GM18502 (cell line): ENCODE results near the gene REXO1.
A peak's percentile ranks its signal among the peaks of the same experiment; 100 is the strongest.
"Not testable (repeated sequence)": the region's sequence is repeated elsewhere in the genome, so short reads cannot be mapped to it uniquely, and the experiment has no call there.

Experiments
- ATAC-seq: cut with Tn5 transposase; IDR thresholded peaks from one replicate; pipeline ENCODE4 v1.9.1; 2021; ENCODE audit warnings: mild to moderate bottlenecking; ENCODE audit not compliant: unreplicated experiment, poor library complexity

REXO1 gene, protein sequence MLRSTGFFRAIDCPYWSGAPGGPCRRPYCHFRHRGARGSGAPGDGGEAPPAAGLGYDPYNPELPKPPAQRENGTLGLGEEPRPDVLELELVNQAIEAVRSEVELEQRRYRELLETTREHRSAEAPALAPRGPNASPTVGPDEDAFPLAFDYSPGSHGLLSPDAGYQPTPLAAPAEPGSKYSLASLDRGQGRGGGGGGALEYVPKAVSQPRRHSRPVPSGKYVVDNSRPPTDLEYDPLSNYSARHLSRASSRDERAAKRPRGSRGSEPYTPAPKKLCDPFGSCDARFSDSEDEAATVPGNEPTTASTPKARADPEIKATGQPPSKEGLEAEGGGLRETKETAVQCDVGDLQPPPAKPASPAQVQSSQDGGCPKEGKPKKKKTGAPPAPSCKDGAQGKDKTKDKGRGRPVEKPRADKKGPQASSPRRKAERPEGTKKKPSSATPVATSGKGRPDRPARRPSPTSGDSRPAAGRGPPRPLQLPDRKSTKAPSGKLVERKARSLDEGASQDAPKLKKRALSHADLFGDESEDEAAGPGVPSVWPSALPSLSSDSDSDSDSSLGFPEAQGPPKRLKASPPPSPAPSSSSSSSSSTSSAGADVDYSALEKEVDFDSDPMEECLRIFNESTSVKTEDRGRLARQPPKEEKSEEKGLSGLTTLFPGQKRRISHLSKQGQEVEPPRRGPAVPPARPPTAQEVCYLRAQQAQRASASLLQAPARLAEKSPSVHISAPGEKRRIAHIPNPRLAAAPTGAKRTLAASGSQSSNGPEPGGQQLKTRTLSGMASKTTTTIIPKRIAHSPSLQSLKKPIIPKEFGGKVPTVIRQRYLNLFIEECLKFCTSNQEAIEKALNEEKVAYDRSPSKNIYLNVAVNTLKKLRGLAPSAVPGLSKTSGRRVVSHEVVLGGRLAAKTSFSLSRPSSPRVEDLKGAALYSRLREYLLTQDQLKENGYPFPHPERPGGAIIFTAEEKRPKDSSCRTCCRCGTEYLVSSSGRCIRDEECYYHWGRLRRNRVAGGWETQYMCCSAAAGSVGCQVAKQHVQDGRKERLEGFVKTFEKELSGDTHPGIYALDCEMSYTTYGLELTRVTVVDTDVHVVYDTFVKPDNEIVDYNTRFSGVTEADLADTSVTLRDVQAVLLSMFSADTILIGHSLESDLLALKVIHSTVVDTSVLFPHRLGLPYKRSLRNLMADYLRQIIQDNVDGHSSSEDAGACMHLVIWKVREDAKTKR

DNA sequence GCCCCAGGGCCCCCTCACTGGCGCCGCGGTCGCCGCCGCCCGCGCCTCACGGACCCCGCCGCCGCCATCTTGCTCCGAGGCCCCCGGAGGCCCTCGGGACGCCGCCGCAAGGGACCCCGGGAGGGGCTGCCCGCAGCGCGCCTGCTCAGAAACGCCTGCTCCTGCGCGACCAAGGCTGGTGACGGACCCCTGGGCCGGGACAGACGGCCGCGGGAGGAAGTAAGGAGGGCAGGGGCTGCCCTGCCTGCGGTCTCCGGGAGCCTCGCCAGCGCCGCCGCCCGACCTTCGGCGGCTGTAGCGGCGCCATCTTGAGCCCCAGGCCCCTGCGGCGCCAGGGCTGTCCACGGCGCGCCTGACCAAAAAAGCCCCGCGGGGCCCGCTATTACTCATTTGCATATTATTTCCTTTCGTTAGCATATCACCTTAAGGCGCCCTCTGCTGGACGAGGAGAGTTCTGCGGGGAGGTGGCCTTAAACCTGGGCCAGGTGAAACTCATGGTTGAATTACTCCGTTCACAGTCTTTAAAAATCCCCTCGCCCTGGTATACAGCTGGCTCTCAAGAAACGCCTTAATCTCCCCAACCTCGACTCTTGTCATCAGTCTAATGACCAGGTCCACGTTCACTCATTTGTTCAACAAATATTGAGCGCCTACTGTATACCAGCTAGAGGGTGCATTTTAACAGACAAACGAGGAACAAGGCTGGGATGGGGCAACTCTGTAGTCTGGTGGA, at the start of gene REXO1:
Gene REXO1 (minus strand): TSS at position 85 of the 733 bp plus-strand sequence. CDS start 125 bp downstream, outside the sequence.
- peak; percentile 67 for ATAC-seq

DNA sequence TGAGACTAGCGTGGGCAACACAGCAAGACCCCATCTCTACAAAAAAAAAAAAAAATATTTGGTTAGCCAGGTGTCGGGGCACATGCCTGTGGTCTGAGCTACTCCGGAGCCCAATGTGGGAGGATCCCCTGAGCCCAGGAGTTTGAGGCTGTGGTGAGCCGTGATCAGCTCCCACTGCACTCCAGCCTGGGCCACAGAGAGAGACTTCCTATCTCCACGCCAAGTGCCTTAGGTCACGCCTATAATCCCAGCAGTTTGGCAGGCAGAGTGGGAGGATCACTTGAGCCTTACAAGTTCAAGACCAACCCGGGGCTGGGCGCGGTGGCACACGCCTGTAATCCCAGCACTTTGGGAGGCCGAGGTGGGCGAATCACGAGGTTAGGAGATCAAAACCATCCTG, 48.2 kb upstream of the REXO1 start:
- ATAC-seq: no peak

DNA sequence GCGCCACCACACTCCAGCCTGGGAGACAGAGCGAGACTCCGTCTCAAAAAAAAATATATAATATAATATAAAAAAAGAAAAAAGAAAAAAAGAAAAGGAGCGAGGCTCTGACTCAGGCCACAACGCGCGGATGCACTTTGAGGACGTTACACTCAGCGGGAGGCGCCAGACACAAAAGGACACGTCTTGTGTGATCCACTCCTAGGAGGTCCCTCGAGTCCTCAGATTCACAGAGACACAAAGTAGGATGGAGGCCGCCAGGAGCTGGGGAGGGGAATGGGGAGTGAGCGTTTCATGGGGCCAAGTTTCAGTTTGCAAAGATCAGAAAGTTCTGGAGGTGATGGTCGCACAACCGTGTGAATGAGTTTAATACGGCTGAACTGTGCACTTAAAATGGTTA, 45.5 kb upstream of the REXO1 start:
- ATAC-seq: no peak

DNA sequence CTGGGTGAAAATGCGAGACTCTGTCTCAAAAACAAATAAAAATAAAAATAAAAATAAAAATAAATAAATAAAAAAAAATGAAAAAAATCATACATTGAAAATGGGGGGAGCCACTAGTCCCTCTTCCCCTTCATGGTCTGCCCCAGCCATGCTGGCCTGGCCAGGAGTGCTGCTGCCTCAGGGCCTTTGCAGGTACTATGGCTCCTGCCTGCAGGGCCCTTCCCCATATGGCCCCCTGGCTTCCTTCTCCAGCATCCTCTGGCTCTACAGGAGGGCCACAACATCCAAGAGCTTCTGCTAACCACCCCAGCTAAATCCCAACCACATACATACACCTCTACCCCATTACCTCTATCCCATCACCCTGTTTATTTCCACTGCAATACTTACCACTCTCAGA, 41.6 kb upstream of the REXO1 start:
- no peak for ATAC-seq

DNA sequence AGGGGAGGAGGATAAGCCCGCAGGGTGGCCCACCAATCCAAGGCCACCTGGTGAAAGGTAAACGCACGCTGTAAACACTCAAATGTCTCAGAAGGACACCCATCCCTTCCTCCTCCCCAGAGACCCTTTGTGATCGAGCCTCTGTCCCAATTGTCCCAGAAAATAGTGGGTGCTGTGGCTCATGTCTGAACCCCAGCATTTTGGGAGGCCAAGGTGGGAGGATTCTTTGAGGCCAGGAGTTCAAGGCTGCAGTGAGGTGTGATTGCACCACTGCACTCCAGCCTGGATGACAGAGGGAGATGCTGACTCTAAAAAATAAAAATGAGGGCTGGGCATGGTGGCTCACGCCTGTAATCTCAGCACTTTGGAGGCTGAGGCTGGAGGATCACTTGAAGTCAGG, 40.1 kb upstream of the REXO1 start:
- no peak for ATAC-seq

DNA sequence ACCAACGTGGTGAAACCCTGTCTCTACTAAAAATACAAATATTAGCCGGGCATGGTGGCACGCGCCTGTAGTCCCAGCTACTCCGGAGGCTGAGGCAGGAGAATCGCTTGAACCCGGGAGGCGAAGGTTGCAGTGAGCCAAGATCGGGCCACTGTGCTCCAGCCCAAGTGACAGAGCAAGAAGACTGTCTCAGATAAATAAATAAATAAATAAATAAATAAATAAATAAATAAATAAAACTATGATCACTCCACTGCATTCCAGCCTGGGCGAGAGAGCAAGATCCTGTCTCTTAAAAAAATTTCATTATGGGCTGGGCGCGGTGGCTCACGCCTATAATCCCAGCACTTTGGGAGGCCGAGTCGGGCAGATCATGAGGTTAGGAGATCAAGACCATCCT, 38.1 kb upstream of the REXO1 start:
- not testable (repeated sequence) for ATAC-seq

DNA sequence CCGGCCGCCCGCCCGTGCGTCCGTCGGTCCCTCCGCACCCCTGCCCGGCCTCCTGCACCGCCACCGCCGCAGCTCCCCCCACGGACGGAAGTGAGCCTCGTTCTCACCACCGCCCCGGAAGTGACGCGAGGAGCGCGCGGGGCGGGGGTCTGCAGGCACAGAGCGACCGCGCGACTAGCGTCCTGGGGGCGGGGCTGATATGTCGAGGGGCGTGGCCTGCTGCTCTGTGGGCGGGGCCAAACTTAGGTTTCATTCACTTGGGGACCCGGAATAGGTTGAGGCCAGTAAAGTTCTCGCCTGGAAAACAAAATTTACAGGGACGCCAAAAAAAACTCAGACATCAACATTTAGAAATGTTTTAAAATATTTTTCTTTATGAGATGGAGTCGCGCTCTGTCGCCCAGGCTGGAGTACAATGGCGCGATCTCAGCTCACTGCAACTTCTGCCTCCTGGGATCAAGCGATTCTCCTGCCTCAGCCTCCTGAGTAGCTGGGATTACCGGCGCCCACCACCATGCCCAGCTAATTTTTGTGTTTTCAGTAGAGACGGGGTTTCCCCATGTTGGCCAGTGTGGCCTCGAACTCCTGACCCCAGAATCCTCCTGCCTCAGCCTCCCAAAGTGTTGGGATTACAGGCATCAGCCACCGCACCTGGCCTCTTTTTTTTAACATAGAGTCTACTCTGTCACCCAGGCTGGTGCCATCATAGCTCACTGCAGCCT, 37.3 kb upstream of the REXO1 start, which contains the start of gene ABHD17A:
Gene ABHD17A (minus strand): TSS at position 99 of the 722 bp plus-strand sequence. CDS start 3,930 bp downstream, outside the sequence.
- peak; percentile 77 for ATAC-seq

DNA sequence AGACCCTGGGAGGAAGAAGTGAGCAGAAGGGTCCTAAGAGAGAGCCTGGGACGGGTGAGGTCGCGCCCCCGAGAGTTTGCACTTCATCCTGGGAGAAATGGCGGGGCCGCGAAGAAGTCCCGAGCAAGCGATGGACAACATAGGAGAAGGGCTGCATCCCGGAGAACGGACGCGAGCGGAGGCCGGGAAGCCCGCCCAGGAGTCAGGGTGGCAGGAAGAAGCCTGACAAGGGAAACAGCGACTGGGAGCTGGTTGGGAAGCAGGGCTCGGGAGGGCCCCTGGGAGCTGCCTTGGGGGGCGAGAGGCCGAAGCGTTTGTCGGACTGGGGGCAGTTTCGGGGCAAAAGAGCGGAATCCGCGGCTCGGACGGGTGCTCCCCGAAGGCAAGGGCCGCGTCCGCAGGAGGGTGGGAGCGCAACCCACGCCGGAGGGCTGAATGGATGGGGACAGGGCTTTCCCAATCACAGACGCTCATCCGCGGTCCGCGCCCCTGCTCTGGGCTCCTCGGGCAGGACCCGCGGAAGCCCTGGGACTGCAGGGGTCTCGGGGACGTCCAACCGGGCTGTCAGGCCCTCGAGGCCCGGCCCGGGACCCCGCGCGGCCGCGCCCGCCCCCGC, 36.5 kb upstream of the REXO1 start:
- ATAC-seq: peak; percentile 17

DNA sequence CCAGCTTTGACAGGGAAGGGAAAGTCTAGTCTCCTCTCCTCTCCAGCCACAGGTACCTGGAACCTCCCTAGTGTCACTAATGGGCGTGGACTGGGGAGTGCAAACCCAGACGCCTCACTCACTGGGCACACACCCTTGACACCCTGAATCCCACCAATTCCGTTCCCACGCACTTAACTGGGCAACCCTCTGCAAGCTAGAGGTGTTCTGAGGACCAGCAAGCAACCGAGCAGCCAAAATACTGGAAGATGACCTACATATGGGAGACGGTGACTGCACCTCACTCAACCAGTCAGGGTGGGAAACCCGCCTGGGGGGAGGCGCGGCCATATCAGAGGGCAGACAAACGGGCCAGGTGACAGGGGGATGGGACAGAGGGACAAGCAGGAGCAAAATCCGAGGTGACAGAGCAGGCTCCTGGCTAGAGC, 36.0 kb upstream of the REXO1 start:
- no peak for ATAC-seq

DNA sequence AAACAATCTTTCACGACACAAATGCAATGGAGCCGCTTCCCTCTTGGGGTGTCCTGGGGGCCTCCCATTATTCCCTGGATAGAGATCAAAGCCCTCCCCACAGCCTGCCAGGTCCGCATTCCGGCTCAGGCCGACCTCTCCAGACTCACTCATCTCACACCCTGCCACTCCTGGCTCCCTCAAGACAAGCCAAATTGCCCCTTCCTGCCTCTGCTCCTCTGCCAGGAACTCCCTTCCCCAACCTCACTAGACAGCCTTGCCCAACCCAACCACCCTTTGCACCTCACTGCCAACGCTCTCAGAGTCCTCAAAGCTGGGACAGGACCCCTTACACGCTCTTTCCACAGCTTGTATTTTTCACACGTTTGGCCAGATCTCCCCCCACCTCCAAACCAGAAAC, 35.5 kb upstream of the REXO1 start:
- ATAC-seq: no peak

DNA sequence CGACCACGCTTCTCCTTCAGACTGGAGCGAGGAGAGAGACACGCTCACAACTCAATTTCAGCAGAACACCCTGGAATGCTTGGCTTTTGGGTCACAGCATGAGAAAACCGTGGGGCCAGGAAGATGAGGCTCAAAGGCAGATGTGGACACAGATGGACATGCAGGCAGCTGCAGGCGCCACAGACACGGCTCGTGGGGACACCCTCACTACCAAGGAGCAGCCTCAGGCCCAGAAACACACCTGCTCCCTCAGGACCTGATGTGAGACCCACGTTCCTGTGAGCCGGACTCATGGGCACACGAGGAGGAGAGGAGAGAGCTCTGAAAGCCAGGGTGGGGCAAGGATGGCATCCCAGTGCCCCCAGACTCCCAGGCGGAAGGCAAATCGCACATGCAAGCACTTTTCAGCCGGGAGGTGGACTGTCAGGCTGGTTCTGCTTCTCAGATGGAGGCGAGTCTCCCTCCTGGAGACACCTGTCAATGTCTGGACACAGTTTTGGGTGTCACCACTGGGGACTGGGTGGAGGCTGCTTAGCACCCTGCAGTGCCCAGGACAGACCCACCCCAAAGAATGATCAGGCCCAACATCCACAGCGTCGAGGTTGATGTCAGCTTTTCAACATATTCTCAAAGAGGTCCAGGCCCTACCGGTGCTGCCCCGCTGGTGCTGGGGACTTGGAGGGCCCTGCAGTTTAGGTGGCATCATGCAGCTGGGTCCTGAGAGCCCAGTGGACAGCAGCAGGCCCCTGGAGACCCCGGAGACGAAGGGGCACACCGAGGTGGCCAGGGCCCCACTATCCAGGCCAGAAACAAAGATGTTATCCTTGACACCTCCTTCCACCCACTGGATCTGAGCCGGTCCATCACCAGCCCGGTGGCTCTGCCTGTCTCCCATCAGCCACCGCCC, 34.8 kb upstream of the REXO1 start:
- no peak for ATAC-seq

DNA sequence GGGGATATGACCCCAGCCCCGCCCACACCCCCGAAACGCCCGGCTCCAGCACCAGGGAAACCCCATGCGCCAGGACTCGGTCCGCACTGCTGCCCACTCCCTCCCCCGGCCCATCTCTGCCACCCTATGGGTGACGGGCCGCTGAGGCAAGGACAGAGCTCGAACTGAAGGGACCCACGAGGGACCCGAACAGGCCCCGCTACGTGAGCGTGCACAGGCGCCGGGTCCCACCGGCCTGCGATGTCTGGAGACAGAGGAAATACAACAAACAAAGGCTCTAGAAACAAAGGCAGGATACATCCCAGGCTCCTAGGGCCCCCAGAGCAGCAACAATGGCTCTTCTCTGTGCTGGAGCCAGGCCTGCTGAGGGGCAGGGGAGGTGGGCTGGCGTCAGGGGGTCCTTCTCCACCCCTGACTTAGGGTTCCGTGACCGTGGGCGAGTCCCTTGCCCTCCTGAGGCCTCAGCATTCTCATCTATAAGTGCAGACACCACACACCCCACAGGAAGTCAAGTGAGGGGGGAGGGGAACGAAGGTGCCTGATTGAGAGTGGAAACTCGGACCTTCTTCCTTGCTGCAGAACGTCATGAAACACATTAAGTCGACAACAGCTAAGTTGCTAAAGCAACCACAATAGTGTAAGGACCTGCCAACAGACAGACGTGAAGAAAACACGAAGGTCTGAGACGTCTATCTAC, 34.0 kb upstream of the REXO1 start:
- no peak for ATAC-seq

DNA sequence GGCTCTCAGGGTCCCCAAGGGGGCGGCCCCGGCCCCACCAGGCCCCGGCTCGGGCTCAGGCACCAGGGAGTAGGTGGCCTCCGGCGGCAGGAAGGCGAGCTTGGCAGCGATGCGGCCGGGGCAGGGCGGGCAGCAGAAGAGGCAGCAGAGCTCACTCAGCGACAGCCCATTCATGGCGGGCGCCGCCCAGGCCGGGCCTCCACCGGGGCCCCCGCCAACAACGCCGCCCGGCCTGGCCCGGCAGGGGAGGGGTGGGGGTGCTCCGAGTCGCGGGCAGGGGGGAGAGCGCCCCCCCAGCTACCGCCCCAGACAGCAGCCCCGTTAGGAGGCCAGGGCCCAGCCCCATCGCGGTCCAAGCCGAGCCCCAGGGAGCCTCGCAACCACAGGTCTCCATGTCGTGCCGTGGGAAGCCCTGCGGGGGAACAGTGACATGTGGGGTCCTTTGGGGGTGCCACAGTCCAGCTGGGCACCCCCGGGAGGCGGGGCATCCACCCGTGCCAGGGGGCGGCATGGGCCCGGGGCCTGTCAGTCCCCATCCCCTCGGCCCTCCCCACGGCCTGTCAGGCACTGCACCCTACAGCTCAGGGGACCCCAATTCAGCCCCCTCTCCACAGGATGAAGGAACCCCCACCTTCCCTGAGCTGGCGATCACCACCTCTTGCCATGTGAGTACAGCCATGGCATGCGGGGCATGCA, 33.3 kb upstream of the REXO1 start:
- not testable (repeated sequence) for ATAC-seq

DNA sequence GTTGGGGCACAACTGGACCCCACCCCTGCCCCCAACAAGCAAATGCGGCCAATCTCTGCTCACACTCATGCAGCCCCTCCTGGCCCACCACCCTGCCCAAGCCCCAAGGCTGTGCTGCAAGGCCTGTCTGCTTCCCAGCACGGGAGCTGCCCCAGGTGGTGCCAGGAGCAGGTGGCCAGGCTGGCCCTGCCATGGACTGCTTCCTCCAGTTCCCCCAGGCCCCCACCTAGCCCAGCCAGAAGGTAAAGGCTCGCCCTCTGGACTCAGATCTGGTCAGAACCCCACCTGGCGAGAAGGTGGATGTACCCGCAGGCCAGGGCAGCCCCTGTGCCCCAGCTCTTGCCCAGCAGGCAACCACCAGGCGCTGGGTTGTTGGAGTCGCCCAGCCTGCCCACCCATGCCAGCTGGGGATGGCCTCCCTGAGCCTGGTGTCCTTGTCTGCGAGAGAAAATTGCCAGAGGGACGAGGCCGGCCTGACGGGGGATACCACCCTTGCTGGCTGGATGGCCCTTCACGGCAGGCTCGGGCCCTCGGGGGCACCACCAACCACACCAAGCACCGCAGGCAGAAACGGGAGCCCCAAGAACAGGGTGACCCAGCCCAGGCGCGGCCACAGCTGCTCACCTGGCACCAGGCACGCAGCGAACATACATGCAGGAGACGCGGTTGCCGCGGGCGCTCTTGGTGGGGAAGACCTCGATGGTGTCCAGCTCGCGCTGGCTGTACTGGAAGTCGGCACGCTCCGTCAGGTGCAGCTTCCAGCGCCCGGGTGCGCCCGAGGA, 32.5 kb upstream of the REXO1 start:
- ATAC-seq: no peak

DNA sequence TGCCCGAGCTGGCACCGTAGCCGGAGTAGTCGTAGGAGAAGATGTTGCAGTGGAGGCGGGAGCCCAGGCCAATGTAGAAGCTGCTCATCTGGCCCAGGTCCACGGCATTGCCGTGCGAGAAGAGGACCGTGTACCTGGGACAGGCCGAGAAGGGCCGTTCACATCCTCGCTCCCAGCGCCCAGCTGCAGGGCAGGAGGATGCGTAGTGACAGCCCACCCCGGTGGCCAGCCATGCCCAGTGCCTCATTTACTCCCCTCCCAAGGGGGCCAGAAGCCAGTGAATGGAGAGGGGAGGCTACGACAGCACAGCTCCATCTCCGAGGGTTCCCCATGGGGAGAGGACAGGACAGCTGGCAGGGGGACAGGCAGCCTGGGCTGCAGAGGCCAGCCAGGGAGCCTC, 31.7 kb upstream of the REXO1 start:
- not testable (repeated sequence) for ATAC-seq

DNA sequence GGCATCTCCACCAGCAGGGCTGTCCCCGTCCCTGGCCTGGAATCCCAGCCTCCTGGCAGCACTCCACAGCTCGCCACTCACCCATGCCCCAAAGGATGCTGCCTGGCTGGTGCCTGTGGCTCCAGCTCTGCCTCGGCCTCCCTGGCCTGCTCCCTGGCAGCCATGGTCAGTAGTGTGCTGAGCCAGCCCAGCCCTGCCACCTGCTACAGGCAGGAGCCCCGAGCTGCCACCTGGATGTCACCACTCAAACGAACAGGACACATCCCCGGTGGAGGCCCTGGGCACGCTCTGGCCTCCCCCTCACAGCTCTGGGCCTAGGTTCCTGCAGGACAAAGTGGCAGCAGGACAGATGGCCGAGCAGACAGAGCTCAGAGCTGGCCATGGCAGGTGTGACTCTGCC, 30.3 kb upstream of the REXO1 start:
- not testable (repeated sequence) for ATAC-seq
